Stimulated activated naive CD8-positive, alpha-beta T cell treated with anti-CD3 and anti-CD28 coated beads, Interleukin-15, amount 100 ng/mL, for 72 hours (primary cell): ENCODE data around the gene ZNF335.
A peak's percentile ranks its signal among the peaks of the same experiment; 100 is the strongest.
"Not testable (repeated sequence)": the region's sequence is repeated elsewhere in the genome, so short reads cannot be mapped to it uniquely, and the experiment has no call there.

Experiments
- ATAC-seq: fragments of 150-1000 bp; cut with Tn5 transposase; 2 replicates; pipeline ENCODE4 v1.10.0; 2021; ENCODE audit warnings: mild to moderate bottlenecking, moderate library complexity
- DNase-seq, 2 donors: peaks; one replicate each; pipeline ENCODE4 v3.0.0; 2021 to 2022
- H3K27ac Mint-ChIP-seq, 2 donors: one replicate each; pipeline ENCODE4 v1.8.0; 2022; ENCODE audit warnings: mild to moderate bottlenecking in 2 of 2, mixed read lengths in 2 of 2, moderate library complexity in 2 of 2
- H3K27me3 Mint-ChIP-seq: one replicate; pipeline ENCODE4 v1.8.0; 2022; ENCODE audit warnings: mixed read lengths
- H3K4me1 Mint-ChIP-seq: one replicate; pipeline ENCODE4 v1.8.0; 2022; ENCODE audit warnings: mild to moderate bottlenecking, mixed read lengths
- H3K4me3 Mint-ChIP-seq, 2 donors: one replicate each; pipeline ENCODE4 v1.8.0; 2022; ENCODE audit warnings: mild to moderate bottlenecking in 2 of 2, mixed read lengths in 2 of 2, moderate library complexity in 1 of 2
- H3K9me3 Mint-ChIP-seq, 2 donors: one replicate each; pipeline ENCODE4 v1.8.0; 2022; ENCODE audit warnings: mixed read lengths in 2 of 2

ZNF335 gene

GRCh38 chr20:45968801-45969711 lies 2.9 kb downstream of the ZNF335 start:
- Mint-ChIP-seq H3K4me1 (peaks cover 31% of the 10 kb centered on the region), H3K4me3 (peak overlapping the region in 1 of 2 donors; percentile 8), H3K27me3 (no peaks in the 10 kb centered on the region), H3K9me3 (no peaks in the 10 kb centered on the region), H3K27ac (peak overlapping the region in 1 of 2 donors; percentile 74)
- no peak for ATAC-seq
- no peak for DNase-seq

- peaks cover 30% of the 10 kb centered on the region for H3K4me1 Mint-ChIP-seq
- DNase-seq: no peak
- no peak for ATAC-seq
- H3K4me3 Mint-ChIP-seq: no peak overlapping the region
- no peaks in the 10 kb centered on the region for H3K27me3 Mint-ChIP-seq
- peak overlapping the region in 1 of 2 donors; percentile 42 for H3K27ac Mint-ChIP-seq
- H3K9me3 Mint-ChIP-seq: no peaks in the 10 kb centered on the region
Measured at GRCh38 chr20:45968081-45968671, 3.8 kb downstream of the ZNF335 start.

- no peak for DNase-seq
- H3K9me3 Mint-ChIP-seq: no peaks in the 10 kb centered on the region
- no peak overlapping the region for H3K4me3 Mint-ChIP-seq
Measured at GRCh38 chr20:45967551-45968080, 4.4 kb downstream of the ZNF335 start.

DNA sequence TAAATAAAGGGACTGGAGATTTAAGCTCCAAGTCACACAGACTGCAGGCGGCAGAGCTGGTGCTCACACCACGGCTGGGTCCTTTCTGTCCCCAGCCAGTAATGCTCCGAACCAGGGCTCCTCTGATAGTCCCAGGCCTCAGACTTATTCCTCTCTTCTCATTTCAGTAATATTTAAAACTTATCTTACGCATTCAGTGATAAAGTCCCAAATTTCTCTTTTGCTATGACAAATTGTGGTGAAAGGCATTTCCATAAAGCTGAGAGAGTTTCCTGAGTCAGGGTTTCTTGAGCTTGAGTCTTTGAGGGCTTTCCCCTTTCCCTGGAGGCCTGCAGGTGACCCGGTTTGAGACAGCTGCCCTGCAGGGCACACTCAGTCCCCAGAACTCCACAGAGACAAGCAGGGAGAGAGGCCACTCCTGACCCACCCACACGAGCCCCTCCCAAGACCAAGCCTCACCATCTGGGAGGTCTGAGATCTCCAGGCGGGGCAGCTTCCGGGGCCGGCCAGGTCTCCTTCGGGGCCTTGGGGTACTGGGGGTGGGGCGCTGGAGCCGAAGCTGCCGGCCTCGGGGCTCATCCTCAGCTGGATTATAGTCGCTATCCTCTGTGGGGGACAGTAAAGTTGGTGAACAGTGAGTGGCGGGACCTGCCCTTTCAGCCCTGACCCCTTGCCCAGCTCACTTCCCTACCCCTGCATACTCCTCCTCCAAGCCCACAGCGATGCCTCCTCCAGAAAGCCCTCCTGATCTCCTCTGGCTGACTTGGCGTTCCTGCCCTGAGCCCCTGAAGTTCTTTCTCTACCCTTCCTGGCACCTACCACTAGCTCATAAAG lies 6.6 kb downstream of the ZNF335 start:
- H3K4me1 Mint-ChIP-seq: peaks cover 18% of the 10 kb centered on the region
- no peaks in the 10 kb centered on the region for H3K9me3 Mint-ChIP-seq
- no peak for DNase-seq
- H3K4me3 Mint-ChIP-seq: no peak overlapping the region
- H3K27me3 Mint-ChIP-seq: no peaks in the 10 kb centered on the region
- ATAC-seq: no peak
- peak overlapping the region in 1 of 2 donors; percentile 19 for H3K27ac Mint-ChIP-seq

More at GRCh38 chr20:45967551-45968080, 4.4 kb downstream of the ZNF335 start:
- Mint-ChIP-seq H3K4me1 (peaks cover 24% of the 10 kb centered on the region), H3K27me3 (no peaks in the 10 kb centered on the region), H3K27ac (no peak overlapping the region)
- no peak for ATAC-seq

- H3K27ac Mint-ChIP-seq: no peak overlapping the region
Measured at GRCh38 chr20:45964006-45964400, 8.0 kb downstream of the ZNF335 start.

DNA sequence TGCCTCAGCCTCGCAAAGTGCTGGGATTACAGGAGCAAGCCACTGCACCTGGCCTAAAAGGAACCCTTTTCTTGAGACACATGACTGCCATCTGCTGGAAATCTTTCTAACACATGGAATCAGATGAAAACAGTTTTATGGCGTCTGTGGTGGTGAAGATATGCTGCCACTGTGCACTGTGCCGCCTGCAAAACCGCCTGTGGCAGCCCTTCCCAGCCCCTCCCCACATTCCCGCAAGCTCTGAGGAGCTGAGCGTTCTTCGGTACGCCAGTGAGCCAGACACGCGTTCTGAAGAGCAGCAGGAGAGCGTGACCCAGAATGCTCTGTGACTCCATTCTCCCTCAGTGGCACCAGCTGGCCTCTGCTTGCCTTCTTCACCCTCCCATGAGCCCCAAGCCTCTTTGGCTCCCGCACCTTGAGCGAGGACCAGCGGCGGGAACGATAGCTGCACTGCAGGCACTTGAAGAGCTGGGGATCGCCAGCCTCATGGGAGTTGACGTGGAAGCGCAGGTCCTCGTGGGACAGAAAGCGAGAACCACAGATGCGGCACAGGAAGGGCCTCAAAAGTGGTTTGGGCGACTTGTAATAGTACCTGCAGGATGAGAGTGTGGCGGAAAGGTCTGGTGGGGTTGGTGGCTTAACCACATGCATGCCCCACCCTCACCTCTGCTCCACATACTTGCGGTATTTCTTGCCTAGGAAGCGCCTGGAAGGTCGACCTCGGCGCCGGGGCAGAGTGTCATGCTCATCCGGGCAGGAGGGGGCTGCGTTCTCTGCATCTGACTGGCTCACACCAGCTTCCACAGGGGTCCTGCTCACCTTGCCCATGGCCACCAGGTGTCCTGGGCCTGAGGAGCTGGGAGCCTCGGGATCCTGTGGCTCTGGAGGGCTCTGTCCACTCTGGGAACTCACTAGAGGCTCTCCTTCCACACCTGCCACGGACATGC lies 8.7 kb downstream of the ZNF335 start:
- H3K27ac Mint-ChIP-seq: no peak overlapping the region
- no peak for ATAC-seq
- no peaks in the 10 kb centered on the region for H3K9me3 Mint-ChIP-seq
- no peak overlapping the region for H3K4me3 Mint-ChIP-seq
- H3K4me1 Mint-ChIP-seq: peaks cover 5% of the 10 kb centered on the region
- no peaks in the 10 kb centered on the region for H3K27me3 Mint-ChIP-seq
- DNase-seq: no peak

More at GRCh38 chr20:45964006-45964400, 8.0 kb downstream of the ZNF335 start:
- no peaks in the 10 kb centered on the region for H3K9me3 Mint-ChIP-seq
- H3K4me1 Mint-ChIP-seq: peaks cover 5% of the 10 kb centered on the region
- no peaks in the 10 kb centered on the region for H3K27me3 Mint-ChIP-seq
- no peak for DNase-seq
- ATAC-seq: no peak
- H3K4me3 Mint-ChIP-seq: no peak overlapping the region

- no peak for DNase-seq
- no peak for ATAC-seq
- Mint-ChIP-seq H3K27me3 (no peaks in the 10 kb centered on the region), H3K27ac (no peak overlapping the region), H3K4me1 (peaks cover 5% of the 10 kb centered on the region), H3K4me3 (no peak overlapping the region), H3K9me3 (no peaks in the 10 kb centered on the region)
Measured at GRCh38 chr20:45962031-45962755, 9.8 kb downstream of the ZNF335 start.

DNA sequence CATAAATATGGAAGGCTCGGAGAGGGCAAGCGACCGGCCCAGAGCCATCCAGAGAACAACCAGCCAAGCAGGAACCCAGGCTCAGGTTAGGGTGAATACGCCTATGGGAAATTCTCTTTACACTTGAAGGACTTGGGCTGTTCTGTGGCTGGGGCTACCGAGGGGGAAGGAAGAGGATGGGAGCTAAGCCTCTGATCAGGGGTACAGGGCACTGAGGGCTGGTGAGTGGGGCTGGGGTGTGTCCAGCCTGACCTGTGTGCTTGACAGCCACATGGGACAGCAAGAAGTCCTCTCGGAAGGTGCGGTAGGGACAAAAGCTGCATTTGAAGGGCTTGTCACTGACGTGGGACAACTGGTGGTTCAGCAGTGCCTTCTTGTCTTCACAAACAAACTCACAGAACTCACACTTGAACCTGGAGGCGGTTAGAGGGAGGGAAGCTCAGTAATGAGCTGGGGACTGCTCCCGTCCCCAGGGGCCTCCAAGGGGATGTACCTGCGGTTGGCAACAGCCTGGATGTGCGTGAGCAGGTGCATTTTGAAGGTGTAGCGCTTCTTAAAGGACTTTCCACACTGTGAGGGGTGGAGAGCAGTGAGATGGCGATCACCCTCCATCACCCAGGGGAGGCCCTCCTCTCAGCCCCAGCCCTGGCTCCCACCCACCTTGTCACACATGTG lies 11.9 kb downstream of the ZNF335 start:
- Mint-ChIP-seq H3K4me3 (no peak overlapping the region), H3K27ac (peak overlapping the region; percentile 84 to 92), H3K9me3 (no peaks in the 10 kb centered on the region), H3K27me3 (no peaks in the 10 kb centered on the region), H3K4me1 (no peaks in the 10 kb centered on the region)
- no peak for ATAC-seq
- DNase-seq: no peak

DNA sequence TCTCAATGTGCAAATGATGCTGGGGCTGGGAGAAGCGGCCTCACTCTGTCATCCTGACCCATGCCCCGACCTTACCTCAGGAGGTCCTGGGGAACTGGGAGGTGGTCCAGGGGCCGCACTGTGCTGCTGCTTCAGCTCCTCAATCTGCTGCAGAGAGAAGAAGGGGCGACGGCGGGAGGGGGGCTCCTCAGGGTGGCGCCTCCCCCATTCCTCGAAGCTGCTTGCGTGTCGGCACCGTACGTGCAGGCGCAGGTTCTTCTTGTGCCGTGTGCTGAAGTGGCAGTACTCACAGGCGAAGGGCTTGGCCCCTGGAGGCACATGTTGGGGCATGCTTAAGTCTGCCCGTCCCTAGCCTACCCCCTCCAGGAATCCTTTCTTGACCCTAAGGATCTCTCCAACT lies 12.9 kb downstream of the ZNF335 start:
- Mint-ChIP-seq H3K27me3 (no peaks in the 10 kb centered on the region), H3K4me3 (no peak overlapping the region), H3K9me3 (no peaks in the 10 kb centered on the region), H3K27ac (peak overlapping the region in 1 of 2 donors; percentile 80), H3K4me1 (no peaks in the 10 kb centered on the region)
- DNase-seq (no peak), ATAC-seq (no peak)

- peak overlapping the region; percentile 65 to 67 for H3K27ac Mint-ChIP-seq
Measured at GRCh38 chr20:45958593-45958992, 13.4 kb downstream of the ZNF335 start.

GRCh38 chr20:45957021-45957941 lies 14.7 kb downstream of the ZNF335 start:
- Mint-ChIP-seq H3K27ac (peak overlapping the region in 1 of 2 donors; percentile 56), H3K4me3 (no peak overlapping the region), H3K9me3 (no peaks in the 10 kb centered on the region), H3K27me3 (no peaks in the 10 kb centered on the region), H3K4me1 (no peaks in the 10 kb centered on the region)
- ATAC-seq (peak; percentile 8), DNase-seq (no peak)

More at GRCh38 chr20:45958593-45958992, 13.4 kb downstream of the ZNF335 start:
- Mint-ChIP-seq H3K27me3 (no peaks in the 10 kb centered on the region), H3K9me3 (no peaks in the 10 kb centered on the region), H3K4me3 (no peak overlapping the region), H3K4me1 (no peaks in the 10 kb centered on the region)
- DNase-seq (no peak), ATAC-seq (no peak)

DNA sequence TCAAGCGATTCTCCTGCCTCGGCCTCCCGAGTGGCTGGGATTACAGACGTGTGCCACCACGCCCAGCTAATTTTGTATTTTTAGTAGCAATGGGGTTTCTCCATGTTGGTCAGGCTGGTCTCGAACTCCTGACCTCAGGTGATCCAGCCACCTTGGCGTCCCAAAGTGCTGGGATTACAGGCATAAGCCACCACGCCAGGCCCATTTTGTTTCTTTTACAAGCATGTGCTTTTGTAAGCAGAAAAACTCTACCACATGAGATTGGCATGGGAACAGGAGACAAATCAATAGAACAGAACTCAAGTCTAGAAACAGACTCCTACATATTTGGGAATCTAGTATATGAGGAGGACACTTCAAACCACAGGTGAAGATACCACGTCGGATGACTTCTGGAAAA lies 15.7 kb downstream of the ZNF335 start:
- H3K27ac Mint-ChIP-seq: peak overlapping the region in 1 of 2 donors; percentile 93
- not testable (repeated sequence) for DNase-seq, H3K9me3 Mint-ChIP-seq, H3K4me3 Mint-ChIP-seq, H3K4me1 Mint-ChIP-seq, H3K27me3 Mint-ChIP-seq, ATAC-seq

DNA sequence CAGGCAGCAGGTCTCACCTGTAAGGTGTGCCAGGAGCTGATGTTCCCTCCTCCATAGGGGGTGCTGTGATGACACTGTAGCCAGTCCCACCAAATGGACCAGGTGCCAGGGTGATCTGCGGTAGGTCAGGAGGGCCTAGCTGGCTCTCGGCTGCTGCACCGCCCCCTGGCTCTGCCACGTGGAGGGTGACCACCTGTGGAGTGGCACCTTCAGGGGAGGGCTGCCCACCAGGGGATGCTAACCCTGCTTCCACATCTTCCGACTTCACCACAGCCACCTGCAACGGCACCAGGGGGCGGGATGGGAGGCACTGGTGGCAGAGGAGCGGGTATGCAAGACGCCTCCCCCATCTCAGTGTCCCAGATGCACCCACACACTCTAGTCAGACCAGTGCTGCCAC lies 18.3 kb downstream of the ZNF335 start:
- no peak overlapping the region for H3K4me3 Mint-ChIP-seq
- no peak for ATAC-seq
- H3K27ac Mint-ChIP-seq: peak overlapping the region in 1 of 2 donors; percentile 72
- no peak for DNase-seq
- no peaks in the 10 kb centered on the region for H3K9me3 Mint-ChIP-seq
- no peaks in the 10 kb centered on the region for H3K27me3 Mint-ChIP-seq
- peaks cover 4% of the 10 kb centered on the region for H3K4me1 Mint-ChIP-seq
